DMS79 (cell line): ENCODE results near the gene TMEM40.
A peak's percentile ranks its signal among the peaks of the same experiment; 100 is the strongest.
"Not testable (repeated sequence)": the region's sequence is repeated elsewhere in the genome, so short reads cannot be mapped to it uniquely, and the experiment has no call there.

ENCODE experiments used
- DNase-seq: peaks from one replicate; lab custom pipeline; 2025; lab: John Stamatoyannopoulos, UW

TMEM40 gene

GRCh38 chr3:12719541-12719940 lies 39.5 kb downstream of the TMEM40 start:
- no peak for DNase-seq

GRCh38 chr3:12716605-12717151 lies 42.4 kb downstream of the TMEM40 start:
- DNase-seq = no peak

GRCh38 chr3:12714278-12714677 lies 44.8 kb downstream of the TMEM40 start:
- no peak for DNase-seq

GRCh38 chr3:12710062-12710461 lies 49.0 kb downstream of the TMEM40 start:
- no peak for DNase-seq

- no peak for DNase-seq
These were observed 49.7 kb downstream of the TMEM40 start for GRCh38 chr3:12709334-12709733.

- no peak for DNase-seq
These were observed 50.4 kb downstream of the TMEM40 start for GRCh38 chr3:12708584-12709192.

- DNase-seq = no peak
These were observed 51.6 kb downstream of the TMEM40 start for GRCh38 chr3:12707449-12707848.

- peak; percentile 1 for DNase-seq
These were observed 52.4 kb downstream of the TMEM40 start for GRCh38 chr3:12706504-12707253.

GRCh38 chr3:12705981-12706380 lies 53.1 kb downstream of the TMEM40 start:
- DNase-seq = no peak

- DNase-seq = no peak
These were observed 53.6 kb downstream of the TMEM40 start for GRCh38 chr3:12705374-12705926.

GRCh38 chr3:12702501-12702900 lies 56.6 kb downstream of the TMEM40 start:
- DNase-seq = no peak

- not testable (repeated sequence) for DNase-seq
These were observed 57.5 kb downstream of the TMEM40 start for GRCh38 chr3:12701601-12702000.

- no peak for DNase-seq
These were observed 58.3 kb downstream of the TMEM40 start for GRCh38 chr3:12700800-12701199.

- no peak for DNase-seq
These were observed 63.1 kb downstream of the TMEM40 start for GRCh38 chr3:12695916-12696315.

- no peak for DNase-seq
These were observed 63.9 kb downstream of the TMEM40 start for GRCh38 chr3:12695112-12695511.

- DNase-seq = no peak
These were observed 66.6 kb downstream of the TMEM40 start for GRCh38 chr3:12692444-12692843.

- no peak for DNase-seq
These were observed 68.9 kb downstream of the TMEM40 start for GRCh38 chr3:12689997-12690711.

- no peak for DNase-seq
These were observed 71.1 kb downstream of the TMEM40 start for GRCh38 chr3:12687948-12688347.

- DNase-seq = no peak
These were observed 73.0 kb downstream of the TMEM40 start for GRCh38 chr3:12686096-12686495.
